Liver (tissue), 3 donors: ENCODE measurements around the gene ALKBH5.

Experiments used
- EGR1 ChIP-seq, 2 donors: IDR thresholded peaks; 2 replicates each; pipeline ENCODE4 v1.6.1; 2016 to 2018; ENCODE audit warnings: antibody characterized with exemption in 2 of 2, low read depth in 2 of 2
- YY1 ChIP-seq: IDR thresholded peaks from 2 replicates; pipeline ENCODE4 v1.6.1; 2016; ENCODE audit warnings: antibody characterized with exemption, mild to moderate bottlenecking
- TF ChIP-seq, protein P1 (sequence below): fragments of 150-350 bp; IDR thresholded peaks from 2 replicates; pipeline ENCODE4 v1.5.1; 2017; ENCODE audit warnings: improper control_type of control experiment, low read depth, low read length; ENCODE audit not compliant: missing input control
- donor health status: healthy.
- donor health status: healthy.

DNA sequence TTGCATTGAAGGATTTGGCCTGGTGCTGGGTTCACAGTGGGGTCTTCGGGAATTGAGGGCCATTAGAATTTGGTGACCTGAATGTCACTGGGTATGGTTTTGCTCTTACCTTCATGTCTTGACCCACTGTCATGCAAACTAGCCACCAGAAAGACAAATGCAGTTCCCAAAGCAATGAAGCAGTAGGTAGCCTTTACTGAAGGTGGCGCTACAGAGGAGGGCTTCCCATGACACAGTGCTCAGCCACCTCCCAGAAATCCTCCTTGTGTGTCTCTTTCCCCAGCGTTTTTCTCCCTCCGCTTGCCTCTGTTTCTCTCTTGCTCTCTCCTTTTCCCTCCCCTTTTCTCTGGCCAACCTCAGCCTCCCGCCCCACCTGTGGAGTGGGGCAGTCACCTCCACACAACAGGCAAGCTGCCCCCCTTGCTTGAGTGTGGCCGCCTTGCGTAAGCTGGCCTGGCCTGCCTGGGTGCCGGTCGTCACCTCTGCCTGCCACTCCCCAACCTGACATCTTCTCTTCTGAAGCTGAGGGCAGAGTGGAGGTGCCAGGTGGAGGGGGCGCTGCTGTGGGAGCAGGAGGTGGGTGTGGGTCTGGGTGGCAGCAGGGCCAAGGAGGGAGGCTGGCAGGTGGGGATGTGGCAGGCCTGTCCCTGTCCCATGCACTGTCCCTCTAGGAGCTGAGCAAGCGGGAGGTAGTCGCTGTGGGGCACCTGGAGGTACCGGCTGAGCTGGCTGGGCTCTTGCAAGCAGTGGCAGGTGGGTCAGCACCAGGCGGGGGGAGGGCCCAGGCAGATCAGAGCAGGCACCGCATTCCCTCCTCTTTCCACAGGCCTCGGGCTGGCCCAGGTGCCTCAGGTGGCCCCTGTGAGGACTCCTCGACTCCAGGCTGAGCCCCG is 40.3 kb upstream of the ALKBH5 start:
- TF ChIP-seq YY1 (no peak), EGR1 (IDR thresholded peaks at IDR 0.05; ENCODE audit: low read depth in 2 of 2) (no peak)
- TF ChIP-seq, protein P1, sequence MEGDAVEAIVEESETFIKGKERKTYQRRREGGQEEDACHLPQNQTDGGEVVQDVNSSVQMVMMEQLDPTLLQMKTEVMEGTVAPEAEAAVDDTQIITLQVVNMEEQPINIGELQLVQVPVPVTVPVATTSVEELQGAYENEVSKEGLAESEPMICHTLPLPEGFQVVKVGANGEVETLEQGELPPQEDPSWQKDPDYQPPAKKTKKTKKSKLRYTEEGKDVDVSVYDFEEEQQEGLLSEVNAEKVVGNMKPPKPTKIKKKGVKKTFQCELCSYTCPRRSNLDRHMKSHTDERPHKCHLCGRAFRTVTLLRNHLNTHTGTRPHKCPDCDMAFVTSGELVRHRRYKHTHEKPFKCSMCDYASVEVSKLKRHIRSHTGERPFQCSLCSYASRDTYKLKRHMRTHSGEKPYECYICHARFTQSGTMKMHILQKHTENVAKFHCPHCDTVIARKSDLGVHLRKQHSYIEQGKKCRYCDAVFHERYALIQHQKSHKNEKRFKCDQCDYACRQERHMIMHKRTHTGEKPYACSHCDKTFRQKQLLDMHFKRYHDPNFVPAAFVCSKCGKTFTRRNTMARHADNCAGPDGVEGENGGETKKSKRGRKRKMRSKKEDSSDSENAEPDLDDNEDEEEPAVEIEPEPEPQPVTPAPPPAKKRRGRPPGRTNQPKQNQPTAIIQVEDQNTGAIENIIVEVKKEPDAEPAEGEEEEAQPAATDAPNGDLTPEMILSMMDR = no peak
